ENCODE data around the gene NRG4. TPM values are rescaled to one million over a fixed set of nuclear protein-coding genes. Genes with fewer than 3 reads are reported as not detected.

Gene NRG4
- total and polyA plus RNA-seq, 9 of the 15 experiments (the other 6 are each of a cell fraction or from before 2014, with no cell fraction given) = 0.33 to 2.5 (median 0.76) TPM

GRCh38 chr15:75928680-75929608 is 83.3 kb downstream of the NRG4 start (continued):
- TF ChIP-seq ZBTB40 (IDR thresholded peaks at IDR 0.05) (no peak), ZBTB40 (CRISPR knock-in tag; IDR thresholded peaks at IDR 0.05) (no peak), FOXA3 (CRISPR knock-in tag; conservative IDR thresholded peaks at IDR 0.05 in 1 of 2, IDR thresholded peaks at IDR 0.05 in 1 of 2) (no peak)
- TF ChIP-seq, protein P1, sequence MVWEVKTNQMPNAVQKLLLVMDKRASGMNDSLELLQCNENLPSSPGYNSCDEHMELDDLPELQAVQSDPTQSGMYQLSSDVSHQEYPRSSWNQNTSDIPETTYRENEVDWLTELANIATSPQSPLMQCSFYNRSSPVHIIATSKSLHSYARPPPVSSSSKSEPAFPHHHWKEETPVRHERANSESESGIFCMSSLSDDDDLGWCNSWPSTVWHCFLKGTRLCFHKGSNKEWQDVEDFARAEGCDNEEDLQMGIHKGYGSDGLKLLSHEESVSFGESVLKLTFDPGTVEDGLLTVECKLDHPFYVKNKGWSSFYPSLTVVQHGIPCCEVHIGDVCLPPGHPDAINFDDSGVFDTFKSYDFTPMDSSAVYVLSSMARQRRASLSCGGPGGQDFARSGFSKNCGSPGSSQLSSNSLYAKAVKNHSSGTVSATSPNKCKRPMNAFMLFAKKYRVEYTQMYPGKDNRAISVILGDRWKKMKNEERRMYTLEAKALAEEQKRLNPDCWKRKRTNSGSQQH (CRISPR knock-in tag; IDR thresholded peaks at IDR 0.05) = no peak
